Epithelial cell of esophagus (primary cell): Measurements from ENCODE around the gene ADAR.

Experiments used
- DNase-seq: peaks from one replicate; pipeline ENCODE4 v3.0.0; 2010; ENCODE audit warnings: low read depth
- H3K4me3 ChIP-seq: 2 replicates; pipeline ENCODE4 v1.5.1; 2011; ENCODE audit warnings: mild to moderate bottlenecking, low read length, control low read depth
- TF ChIP-seq, protein P1 (sequence below): IDR thresholded peaks from 2 replicates; pipeline ENCODE4 v1.5.1; 2011; ENCODE audit warnings: low read depth, mild to moderate bottlenecking, low read length, control low read depth, inconsistent platforms; ENCODE audit not compliant: insufficient read depth; ENCODE audit errors: missing control alignments

The ADAR gene

GRCh38 chr1:154624746-154625643, 17.0 kb upstream of the ADAR start:
- TF ChIP-seq, protein P1, sequence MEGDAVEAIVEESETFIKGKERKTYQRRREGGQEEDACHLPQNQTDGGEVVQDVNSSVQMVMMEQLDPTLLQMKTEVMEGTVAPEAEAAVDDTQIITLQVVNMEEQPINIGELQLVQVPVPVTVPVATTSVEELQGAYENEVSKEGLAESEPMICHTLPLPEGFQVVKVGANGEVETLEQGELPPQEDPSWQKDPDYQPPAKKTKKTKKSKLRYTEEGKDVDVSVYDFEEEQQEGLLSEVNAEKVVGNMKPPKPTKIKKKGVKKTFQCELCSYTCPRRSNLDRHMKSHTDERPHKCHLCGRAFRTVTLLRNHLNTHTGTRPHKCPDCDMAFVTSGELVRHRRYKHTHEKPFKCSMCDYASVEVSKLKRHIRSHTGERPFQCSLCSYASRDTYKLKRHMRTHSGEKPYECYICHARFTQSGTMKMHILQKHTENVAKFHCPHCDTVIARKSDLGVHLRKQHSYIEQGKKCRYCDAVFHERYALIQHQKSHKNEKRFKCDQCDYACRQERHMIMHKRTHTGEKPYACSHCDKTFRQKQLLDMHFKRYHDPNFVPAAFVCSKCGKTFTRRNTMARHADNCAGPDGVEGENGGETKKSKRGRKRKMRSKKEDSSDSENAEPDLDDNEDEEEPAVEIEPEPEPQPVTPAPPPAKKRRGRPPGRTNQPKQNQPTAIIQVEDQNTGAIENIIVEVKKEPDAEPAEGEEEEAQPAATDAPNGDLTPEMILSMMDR, result no peak
- no peak overlapping the region for H3K4me3 ChIP-seq
- DNase-seq, result no peak

DNA sequence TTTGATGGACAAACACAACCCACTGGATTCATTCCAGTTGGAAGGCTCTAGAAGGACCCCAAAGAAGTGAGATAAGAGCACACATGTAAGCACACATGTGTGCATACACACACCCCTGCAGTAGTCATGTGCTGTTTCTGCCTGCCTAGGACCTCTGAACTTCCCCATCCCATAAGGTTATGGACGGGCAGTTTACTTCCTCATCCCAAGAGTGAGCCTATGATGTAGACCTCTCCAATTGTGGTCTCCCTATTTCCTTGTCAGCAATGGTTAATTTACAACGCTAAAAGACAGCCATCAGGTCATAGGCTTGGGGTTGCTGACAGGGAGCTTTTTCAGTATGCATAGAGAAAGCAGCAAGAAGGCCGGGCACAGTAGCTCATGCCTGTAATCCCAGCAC, 15.4 kb upstream of the ADAR start:
- TF ChIP-seq, protein P1, result no peak
- H3K4me3 ChIP-seq, result no peak overlapping the region
- no peak for DNase-seq

- H3K4me3 ChIP-seq, result no peak overlapping the region
- peak; percentile 63 for DNase-seq
Measured at GRCh38 chr1:154622503-154623039, 14.6 kb upstream of the ADAR start.

DNA sequence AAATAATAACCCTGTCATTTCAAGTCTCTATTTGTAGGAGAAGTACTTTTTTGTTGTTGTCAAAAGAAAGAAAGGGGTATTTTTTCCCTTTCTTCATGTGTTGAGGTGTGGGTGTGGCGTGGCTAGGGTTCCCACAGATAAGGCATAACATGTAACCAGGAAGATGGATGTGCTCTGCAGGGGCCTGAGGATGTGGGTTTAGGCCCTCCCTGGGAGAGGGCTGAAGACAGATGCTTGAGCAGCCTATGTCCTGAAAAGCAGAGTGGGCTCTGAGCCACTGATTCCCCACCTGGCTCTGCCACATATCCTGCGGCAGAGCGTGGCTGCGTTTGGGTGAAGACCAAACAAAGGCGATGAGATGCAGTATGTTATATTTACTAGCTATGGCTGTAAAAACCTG, 13.9 kb upstream of the ADAR start:
- no peak for DNase-seq
- TF ChIP-seq, protein P1, result no peak
- no peak overlapping the region for H3K4me3 ChIP-seq

More at GRCh38 chr1:154622503-154623039, 14.6 kb upstream of the ADAR start:
- TF ChIP-seq, protein P1, result no peak

- TF ChIP-seq, protein P1, result no peak
- DNase-seq, result no peak
- H3K4me3 ChIP-seq, result no peak overlapping the region
Measured at GRCh38 chr1:154620751-154621150, 12.8 kb upstream of the ADAR start.

GRCh38 chr1:154619181-154619948, 11.4 kb upstream of the ADAR start:
- no peak for DNase-seq
- TF ChIP-seq, protein P1, result no peak
- no peak overlapping the region for H3K4me3 ChIP-seq
